ENCODE data around the gene ZFPM1.

DNA sequence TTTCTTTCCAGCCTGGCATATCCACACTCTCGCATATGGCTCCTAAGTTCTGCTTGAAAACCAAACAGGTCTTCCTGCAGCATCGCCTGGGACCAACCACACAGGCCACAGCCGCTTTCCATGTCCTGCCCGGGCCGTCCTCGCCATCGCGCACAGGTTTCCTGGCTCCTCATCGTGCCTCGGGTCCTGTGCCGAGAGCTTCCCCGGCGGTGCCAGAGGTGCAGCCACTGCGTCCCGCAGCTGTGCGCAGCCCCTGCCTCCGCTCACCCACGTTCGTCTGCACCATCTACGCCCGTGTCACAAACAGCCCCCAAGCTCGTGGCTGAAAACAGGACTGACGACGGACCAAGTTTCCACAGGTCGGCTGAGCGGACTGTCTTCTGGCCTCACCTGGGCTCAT, 6.3 kb upstream of the ZFPM1 start:
- TF ChIP-seq, protein P1, sequence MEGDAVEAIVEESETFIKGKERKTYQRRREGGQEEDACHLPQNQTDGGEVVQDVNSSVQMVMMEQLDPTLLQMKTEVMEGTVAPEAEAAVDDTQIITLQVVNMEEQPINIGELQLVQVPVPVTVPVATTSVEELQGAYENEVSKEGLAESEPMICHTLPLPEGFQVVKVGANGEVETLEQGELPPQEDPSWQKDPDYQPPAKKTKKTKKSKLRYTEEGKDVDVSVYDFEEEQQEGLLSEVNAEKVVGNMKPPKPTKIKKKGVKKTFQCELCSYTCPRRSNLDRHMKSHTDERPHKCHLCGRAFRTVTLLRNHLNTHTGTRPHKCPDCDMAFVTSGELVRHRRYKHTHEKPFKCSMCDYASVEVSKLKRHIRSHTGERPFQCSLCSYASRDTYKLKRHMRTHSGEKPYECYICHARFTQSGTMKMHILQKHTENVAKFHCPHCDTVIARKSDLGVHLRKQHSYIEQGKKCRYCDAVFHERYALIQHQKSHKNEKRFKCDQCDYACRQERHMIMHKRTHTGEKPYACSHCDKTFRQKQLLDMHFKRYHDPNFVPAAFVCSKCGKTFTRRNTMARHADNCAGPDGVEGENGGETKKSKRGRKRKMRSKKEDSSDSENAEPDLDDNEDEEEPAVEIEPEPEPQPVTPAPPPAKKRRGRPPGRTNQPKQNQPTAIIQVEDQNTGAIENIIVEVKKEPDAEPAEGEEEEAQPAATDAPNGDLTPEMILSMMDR (IDR thresholded peaks at IDR 0.05 in 8 of 11, conservative IDR thresholded peaks at IDR 0.05 in 3 of 11) = no peak
- TF ChIP-seq POLR2AphosphoS5 (IDR thresholded peaks at IDR 0.05) = no peak
